Stimulated activated CD4-positive, alpha-beta T cell treated with anti-CD3 and anti-CD28 coated beads, Interleukin-1b, Interleukin-23, amount 100 ng/mL, for 24 hours (primary cell): Measurements from ENCODE around the gene PSMD6.
A peak's percentile ranks its signal among the peaks of the same experiment; 100 is the strongest.

Experiments
- DNase-seq, 4 experiments: peaks; one replicate each; pipeline ENCODE4 v3.0.0-alpha.2; 2020; ENCODE audit warnings: low read depth in 4 of 4, low spot score in 1 of 4

Gene PSMD6

DNA sequence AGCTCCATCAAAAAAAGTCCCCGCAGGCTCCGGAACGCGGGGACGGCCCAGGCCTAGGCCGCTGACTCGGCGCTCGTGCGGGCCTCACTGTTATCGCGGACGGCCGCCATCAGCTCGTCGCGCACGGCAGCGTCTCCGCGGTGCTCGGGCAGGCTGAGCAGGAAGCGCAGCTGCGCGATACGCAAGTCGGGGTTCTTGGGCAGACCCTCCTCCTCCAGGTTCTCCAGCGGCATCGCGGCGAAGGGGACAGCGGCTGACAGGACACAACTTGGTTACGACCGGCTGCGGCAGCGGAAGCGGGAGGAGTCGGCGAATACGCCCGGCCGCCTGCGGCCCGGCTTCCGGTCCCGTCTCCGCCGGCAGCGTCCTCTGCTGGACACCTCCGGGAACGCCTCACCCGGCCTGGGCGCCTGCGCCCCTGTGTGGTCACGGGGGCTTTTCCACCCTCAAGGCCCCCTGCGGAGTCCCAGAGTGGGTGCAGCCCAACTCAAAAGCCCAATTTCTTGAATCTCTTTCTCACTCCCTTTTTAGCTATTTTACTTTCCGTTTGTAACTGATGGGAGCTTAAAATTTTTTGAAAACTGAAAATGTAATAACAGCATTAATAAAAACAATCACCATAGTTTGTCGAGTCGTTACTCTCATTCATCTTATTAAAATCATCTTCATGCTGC lies at the start of gene PSMD6:
PSMD6 (minus strand) TSS at position 308 of the 674 bp plus-strand sequence; CDS start at position 233, 75 bp downstream.
- DNase-seq = peak; percentile 81 to 93 (median 91)

DNA sequence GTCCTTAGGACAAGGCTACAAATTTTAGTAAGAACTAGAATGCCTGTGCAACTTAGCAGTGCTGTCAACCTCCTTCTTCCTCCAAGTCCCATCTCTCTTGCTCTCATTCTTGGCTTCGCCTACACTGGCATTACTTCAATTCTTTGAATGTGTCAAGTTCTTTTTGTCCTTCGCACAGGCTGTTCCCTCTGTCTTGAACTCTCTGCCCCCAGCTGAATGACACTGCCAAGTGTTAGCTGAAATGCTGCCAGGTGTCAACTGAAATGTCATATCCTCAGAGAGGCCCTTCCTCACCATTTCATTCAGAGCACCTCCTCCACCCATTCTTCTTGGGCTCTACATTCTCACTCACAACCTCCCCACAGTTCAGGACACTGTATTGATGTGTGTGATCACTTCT lies 48.8 kb upstream of the PSMD6 start:
- DNase-seq = no peak

DNA sequence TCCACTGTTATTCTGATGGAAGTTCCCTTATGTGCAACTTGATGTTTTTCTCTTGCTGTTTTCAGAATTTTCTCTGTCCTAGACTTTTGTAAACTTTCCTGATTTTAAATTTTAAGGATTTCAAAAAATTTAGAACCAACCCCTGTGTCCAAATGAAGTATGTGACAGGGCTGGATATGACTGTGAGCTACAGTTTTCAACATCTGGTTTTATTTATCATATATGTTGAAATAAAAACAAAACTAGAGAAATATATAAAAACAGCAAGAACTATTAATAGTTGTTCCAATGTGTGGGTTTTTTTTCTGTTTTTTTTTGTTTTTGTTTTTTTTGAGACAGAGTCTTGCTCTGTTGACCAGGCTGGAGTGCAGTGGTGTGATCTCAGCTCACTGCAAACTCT lies 47.4 kb upstream of the PSMD6 start:
- DNase-seq = no peak

DNA sequence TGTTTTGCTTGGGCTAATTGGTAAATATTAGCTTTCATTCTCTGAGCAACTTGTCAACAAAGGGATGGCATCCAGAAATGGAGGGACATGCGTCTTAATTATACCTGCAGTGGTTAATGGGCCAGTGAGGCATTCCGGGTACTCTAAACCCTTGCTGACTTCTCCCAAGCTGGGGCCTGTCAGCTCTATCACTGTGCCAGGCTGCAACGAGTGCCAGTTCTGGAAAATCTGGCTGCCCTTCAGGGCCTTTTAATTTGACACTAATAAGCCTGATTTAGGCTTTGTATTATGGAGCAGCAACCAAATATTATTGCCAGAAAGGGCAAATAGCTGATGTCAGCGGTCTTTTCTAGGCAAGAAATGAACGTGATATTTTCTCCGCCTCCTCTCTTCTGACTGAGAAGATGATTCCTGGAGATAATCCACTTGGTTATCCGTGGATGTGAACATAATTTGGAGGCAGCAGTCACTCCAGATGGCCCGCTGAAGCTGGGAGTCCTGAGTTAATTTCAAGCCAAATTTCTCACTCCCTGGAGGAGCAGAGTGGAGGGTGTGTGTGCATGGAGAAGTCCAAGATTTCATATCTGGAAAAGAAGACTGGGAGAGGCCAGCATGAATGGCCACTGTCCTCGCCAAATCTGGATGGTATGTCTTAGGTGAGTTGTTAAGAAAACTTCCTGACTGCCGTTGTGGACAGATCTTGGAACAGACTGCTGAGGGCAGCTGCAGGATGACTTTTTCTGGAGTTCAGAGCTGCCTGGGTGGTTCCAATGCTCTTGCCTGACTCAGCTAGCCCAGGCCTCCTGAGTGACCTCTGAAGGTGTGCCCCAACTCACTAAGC lies 44.4 kb upstream of the PSMD6 start:
- no peak for DNase-seq

DNA sequence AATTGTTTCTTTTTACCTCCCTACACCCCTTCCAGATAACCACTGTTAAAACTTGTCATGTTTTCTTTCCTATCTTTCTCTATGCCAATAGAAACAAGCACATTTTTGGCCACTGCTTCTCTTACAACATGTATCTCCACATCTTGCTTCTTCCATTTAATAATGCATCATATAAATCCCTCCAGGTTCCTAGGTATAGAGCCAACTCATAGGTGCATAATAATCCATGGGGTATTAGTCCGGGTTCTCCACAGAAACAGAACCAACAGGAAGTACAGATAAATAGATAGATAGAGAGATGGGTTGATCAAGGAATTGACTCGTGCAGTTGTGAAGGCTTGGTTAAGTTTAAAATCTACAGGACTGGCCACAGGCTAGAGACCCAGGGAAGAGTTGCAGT lies 41.5 kb upstream of the PSMD6 start:
- DNase-seq = no peak

DNA sequence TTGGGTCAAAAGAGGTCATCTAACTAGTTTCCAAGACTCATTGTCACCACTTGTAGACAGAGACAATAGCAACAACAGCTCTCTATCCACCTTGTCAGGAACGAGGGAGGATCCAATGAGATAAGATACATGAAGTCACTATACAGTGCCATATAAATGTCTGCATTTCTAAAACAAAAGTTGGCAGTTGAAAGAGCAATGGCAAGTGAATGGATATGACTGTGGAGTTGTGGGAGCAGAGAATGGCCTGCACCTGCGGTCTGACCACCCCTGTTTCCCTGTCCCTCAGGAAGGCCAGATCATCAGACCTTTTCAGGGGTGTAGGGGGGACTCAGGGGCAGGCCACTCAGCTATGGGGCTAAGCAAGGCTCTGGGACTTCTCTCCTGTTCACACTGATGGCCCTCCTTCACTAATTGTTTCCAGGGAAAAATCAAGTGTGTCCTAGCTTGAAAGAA lies 40.7 kb upstream of the PSMD6 start:
- no peak for DNase-seq

DNA sequence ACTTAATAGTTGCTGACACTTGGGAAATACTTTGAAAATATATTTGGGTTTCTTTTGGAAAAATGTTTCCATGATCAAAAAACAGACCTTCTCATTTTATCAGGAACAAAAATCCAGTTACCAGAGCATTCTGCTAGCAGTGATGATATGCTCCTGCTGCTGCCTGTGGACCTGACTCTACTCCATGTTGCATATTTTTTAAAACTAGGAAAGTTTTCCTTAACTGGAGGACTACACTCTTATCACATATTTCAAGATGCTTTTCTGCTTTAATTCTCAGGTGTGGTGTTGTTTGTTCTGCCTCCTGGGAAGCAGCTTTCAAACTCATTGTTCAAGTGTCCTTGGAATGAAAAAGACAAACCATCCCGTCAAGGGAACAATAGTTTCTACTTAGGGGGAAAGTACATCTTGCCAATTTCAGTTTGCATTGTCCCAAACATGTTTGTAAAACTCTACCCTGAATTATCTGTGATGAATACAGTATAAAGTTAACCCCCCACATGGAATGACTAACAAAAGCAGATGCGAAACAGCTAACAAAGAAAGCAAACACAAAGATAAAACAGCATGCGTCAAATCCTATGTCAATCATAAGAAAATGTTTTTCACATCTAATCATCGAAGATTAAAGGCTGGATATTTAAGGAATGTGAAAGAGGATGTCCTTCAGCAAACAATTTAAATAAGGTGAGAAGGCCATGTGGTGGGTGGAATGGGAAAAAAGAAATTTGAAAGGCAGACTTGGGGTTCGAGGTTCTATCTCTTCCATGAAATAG lies 40.1 kb upstream of the PSMD6 start:
- DNase-seq = no peak

DNA sequence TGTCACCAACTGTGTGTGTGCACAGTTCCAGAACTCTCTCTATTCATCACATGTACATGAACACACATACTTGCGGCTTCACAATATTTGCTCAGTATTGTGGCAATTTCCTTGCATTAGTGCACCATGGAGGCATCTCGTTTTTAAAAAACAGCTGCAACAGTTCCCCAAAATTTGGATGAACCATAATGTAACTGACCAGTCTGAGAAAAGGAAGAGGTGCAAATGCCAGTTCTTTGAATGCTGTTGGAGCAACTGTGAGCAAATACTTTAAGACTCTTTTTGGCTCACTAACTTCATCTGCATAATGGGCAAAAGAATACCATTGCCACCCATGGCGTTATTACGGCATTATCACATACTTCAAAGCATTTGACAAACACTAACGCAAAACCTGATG lies 38.3 kb upstream of the PSMD6 start:
- DNase-seq = no peak

DNA sequence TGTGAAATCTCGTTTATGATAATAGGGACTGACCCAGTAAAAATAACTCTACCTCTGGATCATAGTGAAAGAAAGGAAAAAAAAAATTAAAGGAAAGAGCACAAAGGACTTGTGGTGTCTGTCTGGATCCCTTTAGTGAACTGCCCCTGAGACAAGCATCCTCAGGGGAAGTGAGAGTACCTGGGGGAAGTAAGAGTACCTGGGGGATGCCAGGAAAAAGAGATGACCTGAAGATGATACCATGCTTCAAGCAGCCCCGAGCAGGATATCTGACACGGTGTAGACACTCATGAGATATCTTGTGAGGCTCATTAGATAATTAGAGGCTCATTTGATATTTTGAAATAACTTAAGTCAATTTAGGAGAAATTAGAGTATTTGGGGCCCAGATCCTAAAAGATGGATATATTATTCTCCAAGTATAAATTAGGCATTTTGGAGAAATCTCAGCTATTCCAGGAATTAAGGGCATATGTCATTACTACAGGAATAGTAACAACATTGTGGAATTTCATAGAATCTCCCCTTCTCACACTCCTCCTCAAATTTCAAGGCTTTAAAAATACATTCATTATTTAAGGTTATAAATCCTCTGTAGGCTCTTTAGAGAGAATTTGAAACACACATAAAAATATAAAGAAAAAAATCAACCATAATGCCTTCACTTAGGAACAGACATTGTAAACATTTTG lies 36.3 kb upstream of the PSMD6 start:
- no peak for DNase-seq

DNA sequence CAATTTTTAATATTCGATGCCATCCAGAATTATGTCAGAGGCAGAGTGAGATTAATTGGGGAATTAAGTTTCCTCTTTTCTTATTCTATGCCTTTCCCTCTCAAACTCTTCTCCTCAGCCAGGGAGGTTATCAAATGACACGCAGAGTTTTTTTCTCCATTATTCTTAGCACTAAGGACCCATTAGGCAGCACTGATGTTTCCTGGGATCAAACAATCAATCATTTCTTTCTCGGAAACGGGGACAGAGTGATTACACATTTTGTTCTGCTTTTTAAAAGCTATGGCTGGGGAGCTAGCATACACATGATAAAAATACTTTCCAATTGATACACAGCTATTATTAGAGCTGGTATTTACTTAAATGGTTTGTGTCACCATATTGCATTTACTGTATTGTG lies 35.3 kb upstream of the PSMD6 start:
- DNase-seq = no peak

DNA sequence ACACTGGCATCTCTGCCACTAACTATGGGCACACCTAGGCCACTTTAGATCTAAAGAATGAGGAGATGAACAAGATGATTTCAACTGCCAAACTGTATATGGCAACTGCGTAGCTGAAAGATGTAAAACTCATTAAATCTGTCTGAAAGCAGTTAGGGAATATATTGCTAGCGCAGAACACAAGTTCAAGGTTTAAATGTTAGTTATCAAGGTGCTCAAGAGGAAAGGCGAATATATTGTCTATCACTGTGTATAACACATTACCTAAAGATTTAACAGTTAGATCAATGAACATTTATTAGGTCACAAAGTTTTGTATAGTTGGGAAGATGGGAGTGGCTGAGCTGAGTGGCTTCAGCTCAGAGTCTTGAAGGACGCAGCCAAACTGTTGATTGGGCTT lies 33.9 kb upstream of the PSMD6 start:
- DNase-seq = no peak

DNA sequence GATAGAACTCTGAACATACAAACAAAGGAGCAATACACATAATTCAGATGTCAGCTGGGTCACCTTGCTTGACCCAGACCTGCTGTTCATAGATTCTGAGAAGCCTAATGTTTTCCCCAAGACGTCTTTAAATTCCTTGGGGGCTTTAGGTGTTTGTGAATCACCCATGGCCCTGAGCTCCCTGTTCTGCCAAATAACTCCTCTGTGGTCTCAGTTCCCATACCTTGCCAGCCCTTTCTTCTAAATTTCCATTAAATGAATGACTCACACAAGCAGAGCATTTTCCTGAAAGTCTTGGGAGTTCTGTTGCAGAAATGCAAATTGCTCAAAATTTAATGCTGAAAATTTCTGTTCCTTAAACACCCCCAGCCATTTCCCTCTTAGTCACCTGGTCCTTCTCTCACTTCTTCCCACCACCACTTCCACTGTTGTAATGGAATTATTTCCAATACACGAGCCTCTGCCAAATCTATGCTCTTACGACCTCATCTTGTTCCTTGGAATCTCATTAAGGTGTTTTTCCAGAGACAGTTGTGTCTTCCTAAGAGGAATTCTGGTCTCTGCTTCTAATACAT lies 33.4 kb upstream of the PSMD6 start:
- DNase-seq = no peak

DNA sequence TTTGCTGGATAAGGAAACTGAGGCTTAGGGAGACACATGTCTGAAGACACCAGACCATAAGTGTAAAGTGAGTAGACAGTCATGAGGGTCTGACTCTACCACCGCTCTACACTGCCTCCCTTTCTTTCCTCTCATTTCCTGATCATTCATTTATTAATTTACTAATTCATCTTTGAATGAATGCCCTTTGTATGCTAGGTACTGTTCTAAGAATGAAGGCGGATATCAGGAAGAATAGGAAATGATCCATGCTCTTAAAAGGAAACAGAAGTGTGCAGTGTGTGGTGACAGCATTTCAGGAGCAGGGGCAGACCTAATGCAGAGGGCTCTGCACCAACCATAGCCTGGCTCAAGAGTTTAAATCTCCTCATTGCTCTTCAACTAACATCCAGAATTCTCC lies 31.8 kb upstream of the PSMD6 start:
- DNase-seq = no peak

DNA sequence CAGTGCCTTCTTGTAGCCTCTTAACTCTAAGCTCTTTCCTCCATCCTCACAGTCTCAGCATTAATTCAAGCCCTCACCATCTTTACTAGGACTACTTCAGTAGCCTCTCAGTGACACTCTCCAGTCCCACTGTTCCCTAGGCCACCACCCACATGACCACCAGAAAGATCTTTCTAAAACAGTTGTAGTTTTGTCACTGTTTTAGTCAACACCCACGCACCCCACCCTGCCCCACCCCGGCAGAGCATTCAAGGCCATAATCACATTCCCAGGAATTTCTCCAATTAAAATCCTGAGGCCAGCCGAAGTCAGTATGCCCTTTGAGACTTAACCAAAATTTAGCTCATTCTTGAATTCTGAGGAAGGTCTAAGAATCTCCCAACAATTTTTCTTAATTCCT lies 31.2 kb upstream of the PSMD6 start:
- DNase-seq = no peak

DNA sequence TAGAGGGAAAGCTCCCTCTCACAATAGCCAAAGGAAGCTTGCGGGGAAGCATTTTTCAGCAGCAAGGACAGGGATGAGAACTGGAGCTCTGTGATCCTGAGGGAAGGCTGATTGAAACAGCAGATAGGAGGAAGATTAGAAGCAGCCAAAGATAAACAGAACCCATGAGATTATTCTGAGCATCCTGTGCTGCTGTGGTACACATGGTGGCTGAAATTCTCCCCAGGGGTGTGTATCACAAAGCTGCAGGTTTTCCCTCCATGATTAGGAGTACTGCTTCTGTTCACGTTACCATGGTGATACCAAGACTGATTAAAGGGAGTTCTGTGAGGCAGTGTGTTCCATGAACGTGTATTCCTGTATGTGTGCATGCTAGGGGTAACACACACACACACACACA lies 30.3 kb upstream of the PSMD6 start:
- no peak for DNase-seq

DNA sequence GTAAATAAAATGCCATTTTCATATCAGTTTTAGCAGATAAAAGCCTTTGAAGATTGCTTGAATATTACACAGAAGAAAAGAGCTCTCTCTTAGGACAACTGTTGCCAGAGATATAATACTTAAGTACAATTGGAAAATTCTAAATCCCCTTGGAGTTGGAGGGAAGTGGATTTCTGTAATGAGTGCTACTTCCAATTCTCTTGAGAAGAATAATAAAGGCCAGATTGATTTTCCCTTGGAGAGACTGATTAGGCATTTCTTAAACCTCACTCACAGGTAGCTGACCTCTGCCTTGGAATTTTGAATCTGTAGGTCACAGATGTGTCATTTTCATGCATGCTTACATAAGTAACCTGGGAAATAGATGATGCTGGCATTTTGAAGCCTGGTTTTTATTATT lies 29.8 kb upstream of the PSMD6 start:
- no peak for DNase-seq

DNA sequence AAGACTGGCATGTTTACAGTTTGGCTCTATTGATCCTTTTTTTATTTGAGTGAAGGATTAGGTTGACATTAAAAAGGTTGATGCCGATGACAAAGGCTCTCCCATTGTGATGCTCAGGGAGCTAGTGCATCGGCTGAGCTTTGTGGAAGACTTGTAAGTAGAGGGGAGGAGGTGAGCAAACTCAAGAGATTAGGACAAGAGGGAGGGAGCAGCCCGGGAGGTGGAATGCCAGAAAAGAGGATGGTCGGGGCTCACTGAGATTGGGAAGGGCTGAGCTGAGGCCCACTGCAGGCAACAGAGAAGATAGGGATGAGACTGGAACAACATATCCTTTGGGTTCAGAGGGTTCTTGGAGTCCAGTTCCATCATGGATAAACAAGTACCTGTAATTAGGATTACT lies 26.5 kb upstream of the PSMD6 start:
- DNase-seq = no peak

DNA sequence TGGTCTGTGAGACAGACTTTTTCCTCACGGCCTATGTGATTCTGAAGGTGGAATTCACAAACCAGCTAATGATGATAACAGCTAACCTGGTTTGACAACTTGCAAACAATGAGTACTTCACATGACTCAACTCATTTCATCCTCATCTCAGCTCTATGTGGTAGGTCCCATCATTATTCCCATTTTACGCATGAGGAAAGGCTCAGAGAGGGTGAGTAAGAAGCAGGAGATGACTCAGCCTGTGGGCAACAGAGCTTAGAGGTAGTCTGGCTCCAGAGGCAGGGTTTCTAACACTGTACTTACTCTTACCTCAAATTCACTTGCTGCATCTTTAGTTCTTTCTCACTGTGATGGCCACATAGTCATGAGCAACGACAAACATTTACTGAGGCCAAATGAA lies 25.8 kb upstream of the PSMD6 start:
- no peak for DNase-seq

DNA sequence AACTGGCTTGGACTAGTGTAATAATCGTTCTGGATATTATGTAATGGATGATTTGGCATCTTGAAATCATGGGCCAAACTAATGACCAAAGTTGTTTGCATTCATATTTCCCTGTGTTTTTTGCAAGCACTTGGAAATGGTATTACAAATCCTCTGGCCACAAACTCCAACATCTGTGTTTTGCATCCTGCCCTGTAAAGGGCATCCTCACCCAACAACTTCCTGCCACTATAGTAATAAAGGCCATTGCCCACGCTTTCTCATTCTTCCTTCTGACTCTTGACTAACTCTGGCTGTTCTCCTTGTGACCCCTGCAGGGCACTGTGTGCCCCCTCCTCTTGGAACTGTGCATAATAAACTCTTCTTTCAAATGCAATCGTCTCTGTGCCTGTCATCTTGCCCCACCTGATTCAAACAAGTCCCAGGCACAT lies 25.4 kb upstream of the PSMD6 start:
- no peak for DNase-seq

DNA sequence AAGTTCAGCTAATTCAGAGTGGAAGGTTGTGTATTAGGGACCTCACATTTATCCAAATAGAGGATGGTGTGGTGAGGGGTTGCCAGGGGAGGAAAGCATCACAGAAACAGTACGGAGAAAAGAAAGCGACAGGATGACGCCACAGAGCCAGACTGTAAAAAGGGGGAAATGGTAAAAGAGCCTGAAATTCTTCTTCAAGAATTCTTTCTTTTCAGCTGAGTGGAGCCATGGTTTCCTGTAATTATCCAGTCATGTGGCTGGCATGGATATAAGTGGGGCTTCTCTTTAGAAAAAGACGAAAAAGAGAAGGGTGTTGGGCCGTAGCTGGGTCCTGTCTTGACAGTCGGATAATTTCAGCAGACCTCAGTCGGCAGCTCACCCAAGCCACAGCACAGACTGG lies 24.5 kb upstream of the PSMD6 start:
- no peak for DNase-seq
